GM18907 (cell line): ENCODE measurements around the gene CCNL1.
"Not testable (repeated sequence)": the region's sequence is repeated elsewhere in the genome, so short reads cannot be mapped to it uniquely, and the experiment has no call there.

Experiments
- ATAC-seq: cut with Tn5 transposase; IDR thresholded peaks from one replicate; pipeline ENCODE4 v1.9.1; 2021; ENCODE audit warnings: mild to moderate bottlenecking, moderate library complexity; ENCODE audit not compliant: unreplicated experiment

The CCNL1 gene

GRCh38 chr3:157172746-157173145 is 12.8 kb upstream of the CCNL1 start:
- ATAC-seq, result no peak

- no peak for ATAC-seq
Observed at GRCh38 chr3:157170861-157171260, 10.9 kb upstream of the CCNL1 start.

DNA sequence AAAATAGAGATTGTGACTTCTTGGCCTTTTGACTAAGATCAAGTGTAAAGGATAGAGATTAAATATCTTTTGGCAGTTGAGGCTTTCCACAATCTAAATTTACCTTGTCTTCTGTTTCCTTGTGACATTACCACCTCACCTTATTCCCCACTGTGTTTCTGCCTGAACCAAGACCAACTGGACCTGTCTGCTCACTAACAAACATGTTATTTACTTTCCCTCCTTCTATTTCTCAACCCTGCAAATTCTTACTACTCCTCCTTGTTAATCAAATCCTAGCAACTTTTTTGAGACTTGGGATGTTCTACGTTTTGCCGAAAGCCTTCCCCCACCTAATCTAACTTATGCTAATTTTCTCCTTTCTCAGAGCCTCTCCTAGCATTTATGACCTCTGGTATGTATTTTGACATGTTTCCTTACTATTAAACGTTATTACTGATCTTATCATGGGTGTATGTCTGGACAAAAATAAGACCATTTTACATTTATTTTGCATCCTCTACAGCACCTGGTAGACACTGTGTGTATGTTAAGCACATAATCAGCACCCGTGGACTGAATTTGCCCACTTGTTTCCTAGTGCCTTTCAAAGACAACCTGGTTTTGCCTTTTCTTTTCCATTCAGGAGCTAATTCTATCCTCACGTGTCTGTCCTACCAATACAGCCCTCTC is 7.6 kb upstream of the CCNL1 start:
- no peak for ATAC-seq

- peak; percentile 81 for ATAC-seq
Observed at GRCh38 chr3:157166561-157166960, 6.6 kb upstream of the CCNL1 start.

DNA sequence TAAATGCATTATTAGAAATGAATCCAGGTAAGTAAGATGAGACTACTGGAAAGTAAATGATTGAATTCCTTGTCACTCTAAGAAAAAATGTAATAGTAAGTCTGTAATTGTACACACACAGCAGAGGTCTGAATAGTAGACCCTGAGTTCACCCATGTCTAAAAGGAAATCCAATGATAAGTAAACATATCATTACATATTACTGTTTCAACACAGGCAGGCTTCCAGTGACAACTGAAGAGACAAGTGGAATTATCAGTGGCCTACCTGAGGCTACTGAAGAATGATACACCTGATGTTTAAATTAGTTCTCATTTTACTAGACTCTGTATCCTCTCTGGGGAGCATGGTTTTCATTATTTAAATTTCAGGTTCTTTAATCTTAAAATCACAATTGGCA is 6.2 kb upstream of the CCNL1 start:
- no peak for ATAC-seq

DNA sequence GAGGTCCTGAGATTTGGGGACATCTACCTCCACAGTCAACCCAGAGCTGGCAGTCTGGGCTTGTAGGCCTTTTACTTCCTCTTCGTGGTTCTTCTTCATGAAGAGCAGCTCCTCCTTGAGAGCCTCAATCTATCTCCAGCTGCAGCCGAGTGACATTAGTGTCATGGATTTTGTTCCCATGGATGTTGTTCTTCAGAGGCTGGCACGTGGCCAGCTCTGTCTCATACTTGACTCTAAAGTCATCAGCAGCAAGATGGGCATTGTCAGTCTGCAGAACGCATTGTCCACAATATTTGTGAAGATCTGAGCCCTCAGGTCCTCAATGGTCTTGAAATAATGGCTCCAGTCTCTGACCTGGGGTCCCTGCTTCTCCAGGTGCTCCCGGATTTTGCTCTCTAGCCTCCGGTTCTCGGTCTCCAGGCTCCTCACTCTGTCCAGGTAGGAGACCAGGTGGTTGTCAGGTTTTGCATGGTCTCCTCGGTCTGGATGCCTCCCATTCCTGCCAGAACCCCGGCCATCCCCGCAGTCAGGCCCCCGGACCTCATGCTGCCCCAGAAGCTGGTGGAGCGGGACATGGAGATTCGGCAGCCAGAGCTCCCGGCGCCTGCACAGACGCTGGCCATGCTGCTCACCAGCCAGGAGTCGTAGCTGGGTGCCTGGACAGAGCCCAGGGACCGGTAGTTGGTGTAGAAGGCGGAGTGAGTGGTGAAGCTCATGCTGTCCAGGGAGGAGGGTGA is 3.4 kb upstream of the CCNL1 start:
- ATAC-seq, result no peak

- not testable (repeated sequence) for ATAC-seq
Observed at GRCh38 chr3:157162620-157163019, 2.7 kb upstream of the CCNL1 start.

GRCh38 chr3:157160658-157161424 is 894 bp upstream of the CCNL1 start:
- peak; percentile 46 for ATAC-seq

- ATAC-seq, result peak; percentile 59
Observed at GRCh38 chr3:157159037-157159761, 748 bp downstream of the CCNL1 start.

GRCh38 chr3:157157836-157158235 is 2.1 kb downstream of the CCNL1 start:
- ATAC-seq, result no peak

DNA sequence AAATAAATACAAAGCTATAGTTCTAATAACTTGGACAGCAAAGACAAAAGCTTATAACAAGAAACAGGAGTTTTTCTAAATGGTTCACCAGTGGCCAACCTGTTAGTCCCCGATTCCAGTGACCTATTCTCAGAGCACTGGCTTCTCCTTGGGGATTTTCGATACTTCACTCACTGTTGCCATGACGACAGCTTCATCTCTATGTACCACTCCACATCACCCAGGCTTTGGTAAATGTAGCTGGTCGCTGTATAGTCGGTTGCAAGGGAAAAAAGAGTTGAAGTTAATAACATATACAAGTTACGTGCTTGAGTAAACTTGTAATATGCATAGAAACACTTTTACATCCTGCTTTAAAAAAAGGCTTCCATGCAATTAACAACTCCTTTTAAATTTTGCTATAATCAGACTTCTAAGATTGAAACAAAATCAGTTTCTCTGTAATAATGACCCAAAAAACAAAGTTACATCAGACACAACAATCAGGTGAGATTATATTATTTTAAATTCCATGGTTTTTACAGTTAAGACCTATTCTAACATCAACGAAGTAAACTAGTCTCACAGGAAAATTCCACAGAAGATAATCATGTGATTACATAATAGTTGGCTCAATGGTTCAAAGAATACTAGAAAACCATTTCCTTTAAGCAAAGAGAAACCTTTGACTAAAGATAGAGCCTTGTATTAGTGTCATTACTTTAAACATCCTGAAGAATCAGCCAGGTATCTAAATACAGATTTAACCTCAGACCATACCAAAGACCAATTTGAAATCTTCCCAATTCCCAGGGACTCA is 2.9 kb downstream of the CCNL1 start:
- ATAC-seq, result no peak

- ATAC-seq, result no peak
Observed at GRCh38 chr3:157155591-157155990, 4.4 kb downstream of the CCNL1 start.

DNA sequence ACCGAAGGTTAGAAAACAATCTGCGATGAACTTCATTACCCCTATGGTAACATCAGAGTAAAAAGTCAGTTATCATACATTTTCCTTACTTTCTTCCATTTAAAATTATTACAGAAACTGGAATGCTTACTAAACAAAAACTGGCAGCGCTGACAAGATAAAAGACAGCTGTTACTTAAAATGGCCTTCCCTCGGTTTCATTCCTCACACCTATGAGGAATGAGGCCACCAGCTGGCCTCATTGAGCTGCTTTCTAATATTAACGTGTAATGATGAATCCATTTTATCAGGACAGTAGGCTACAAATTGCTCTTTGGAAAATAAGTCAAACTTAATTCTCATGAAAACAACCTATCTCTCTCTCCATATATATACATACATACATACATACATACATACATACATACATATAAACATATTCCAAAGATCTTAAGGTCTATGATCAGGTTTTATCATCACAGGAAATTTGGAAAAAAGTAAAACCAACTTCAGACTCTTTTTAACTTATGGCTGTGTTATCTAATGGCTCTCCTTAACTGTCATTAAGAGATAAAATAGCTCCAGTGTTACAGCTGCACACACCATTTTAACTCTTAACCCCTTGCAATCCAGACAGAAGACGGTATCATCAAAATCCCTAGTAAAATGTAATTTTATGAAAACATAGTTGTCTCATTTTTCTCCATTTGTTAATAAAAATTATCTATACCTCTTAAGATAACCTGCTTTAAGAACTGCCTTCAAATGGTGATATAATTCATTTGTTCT is 5.2 kb downstream of the CCNL1 start:
- no peak for ATAC-seq

DNA sequence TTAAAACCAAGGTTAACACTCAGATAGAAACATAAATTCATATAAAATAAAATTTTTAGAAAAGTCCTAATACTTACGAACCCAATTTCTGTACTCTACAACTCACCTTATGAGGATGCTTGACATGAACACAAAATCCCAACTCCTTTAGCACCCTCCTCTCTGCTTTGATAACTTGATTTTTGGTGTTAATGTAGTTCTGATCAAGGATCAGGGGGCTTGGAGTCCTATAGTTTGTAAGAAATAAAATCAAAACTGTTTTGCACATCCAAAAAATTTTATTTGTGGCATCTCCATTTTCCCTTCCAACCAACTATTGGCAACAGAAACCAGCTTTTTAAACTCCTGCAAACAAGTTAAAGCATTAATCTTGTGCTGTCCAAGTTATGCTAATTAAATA is 7.0 kb downstream of the CCNL1 start:
- no peak for ATAC-seq

GRCh38 chr3:157152438-157152837 is 7.5 kb downstream of the CCNL1 start:
- ATAC-seq, result no peak

- ATAC-seq, result no peak
Observed at GRCh38 chr3:157151627-157152026, 8.3 kb downstream of the CCNL1 start.

GRCh38 chr3:157151151-157151550 is 8.8 kb downstream of the CCNL1 start:
- ATAC-seq, result no peak

DNA sequence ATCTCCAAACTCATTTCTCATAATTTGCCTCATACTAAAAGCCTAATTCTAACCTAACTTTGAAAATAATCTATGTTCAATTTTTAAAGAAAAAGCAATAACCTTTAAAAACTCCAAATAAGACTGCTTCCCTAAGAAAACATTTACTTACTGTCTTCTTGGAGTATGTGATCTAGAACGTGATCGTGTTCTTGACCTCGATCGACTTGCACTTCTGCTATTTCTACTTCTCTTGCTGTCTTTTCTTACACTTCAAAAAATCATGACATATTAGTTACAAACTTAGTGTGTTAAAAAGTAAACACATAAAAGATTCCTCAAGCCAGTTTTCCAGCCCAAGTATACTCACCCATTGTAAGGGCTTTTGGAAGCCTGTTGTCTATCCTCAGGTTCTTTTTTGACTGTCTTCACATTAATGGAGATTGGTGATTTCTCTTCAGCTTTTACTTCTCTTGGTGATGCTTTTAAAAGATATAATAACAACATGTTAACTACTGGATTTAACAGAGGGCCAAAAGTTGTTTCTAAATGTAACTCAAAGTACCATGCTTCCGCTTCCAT is 10.7 kb downstream of the CCNL1 start:
- no peak for ATAC-seq

- ATAC-seq, result no peak
Observed at GRCh38 chr3:157148196-157148889, 11.6 kb downstream of the CCNL1 start.
